Loucy (cell line): ENCODE measurements around the gene LRRN4CL.
A peak's percentile ranks its signal among the peaks of the same experiment; 100 is the strongest.

ENCODE experiments used
- H2AFZ ChIP-seq: fragments of 200-600 bp; sonication (generic); 2 replicates; pipeline ENCODE4 v1.6.0; 2016; ENCODE audit warnings: antibody characterized with exemption, mild to moderate bottlenecking, low read length, moderate library complexity
- H3F3A ChIP-seq: fragments of 200-600 bp; 2 replicates; pipeline ENCODE4 v1.6.0; 2016; ENCODE audit warnings: antibody characterized with exemption, low read depth, mild to moderate bottlenecking
- H3K27me3 ChIP-seq: fragments of 200-600 bp; sonication (generic); 2 replicates; pipeline ENCODE4 v1.6.1; 2014; ENCODE audit warnings: low read length, mild to moderate bottlenecking; ENCODE audit not compliant: insufficient read depth, poor library complexity, severe bottlenecking
- H3K36me3 ChIP-seq: fragments of 200-600 bp; sonication (generic); 2 replicates; pipeline ENCODE4 v1.6.1; 2016; ENCODE audit warnings: low read length; ENCODE audit not compliant: insufficient read depth
- H3K4me1 ChIP-seq: fragments of 200-600 bp; sonication (generic); 2 replicates; pipeline ENCODE4 v1.5.1; 2014; ENCODE audit warnings: low read length, mild to moderate bottlenecking; ENCODE audit not compliant: insufficient read depth, poor library complexity, severe bottlenecking
- H3K4me2 ChIP-seq: fragments of 200-600 bp; sonication (generic); 2 replicates; pipeline ENCODE4 v1.6.0; 2014; ENCODE audit warnings: antibody characterized with exemption, low read length, low read depth, mild to moderate bottlenecking; ENCODE audit not compliant: poor library complexity, severe bottlenecking
- H3K4me3 ChIP-seq: fragments of 200-600 bp; sonication (generic); 2 replicates; pipeline ENCODE4 v1.5.1; 2014; ENCODE audit warnings: low read length, mild to moderate bottlenecking, mixed read lengths; ENCODE audit not compliant: poor library complexity, severe bottlenecking
- H3K79me2 ChIP-seq: fragments of 200-600 bp; sonication (generic); 2 replicates; pipeline ENCODE4 v1.6.1; 2014; ENCODE audit warnings: low read length; ENCODE audit not compliant: insufficient read depth
- H3K9ac ChIP-seq: fragments of 200-600 bp; sonication (generic); 2 replicates; pipeline ENCODE4 v1.6.0; 2014; ENCODE audit warnings: mild to moderate bottlenecking, low read depth, low read length, moderate library complexity; ENCODE audit not compliant: poor library complexity, severe bottlenecking
- H3K9me2 ChIP-seq: fragments of 200-600 bp; sonication (generic); replicated peaks from 2 replicates; pipeline ENCODE4 v1.6.1; 2016; ENCODE audit warnings: low read depth, low read length, mixed read lengths
- H3K9me3 ChIP-seq: fragments of 200-600 bp; sonication (generic); 2 replicates; pipeline ENCODE4 v1.6.1; 2014; ENCODE audit warnings: mild to moderate bottlenecking, antibody characterized with exemption, low read length, low read depth; ENCODE audit not compliant: insufficient read depth
- H4K20me1 ChIP-seq: fragments of 200-600 bp; sonication (generic); 2 replicates; pipeline ENCODE4 v1.6.0; 2014; ENCODE audit warnings: antibody characterized with exemption, low read length, mild to moderate bottlenecking; ENCODE audit not compliant: insufficient read depth, poor library complexity, severe bottlenecking
- EZH2phosphoT487 ChIP-seq: fragments of 200-600 bp; IDR thresholded peaks from 2 replicates; pipeline ENCODE4 v1.6.1; 2018; ENCODE audit warnings: antibody characterized with exemption, mild to moderate bottlenecking, moderate library complexity, borderline replicate concordance
- TF ChIP-seq, protein P1 (sequence below): fragments of 200-600 bp; sonication (generic); conservative IDR thresholded peaks from 2 replicates; pipeline ENCODE4 v1.5.1; 2014; ENCODE audit warnings: mild to moderate bottlenecking, antibody characterized with exemption, low read length

The LRRN4CL gene

DNA sequence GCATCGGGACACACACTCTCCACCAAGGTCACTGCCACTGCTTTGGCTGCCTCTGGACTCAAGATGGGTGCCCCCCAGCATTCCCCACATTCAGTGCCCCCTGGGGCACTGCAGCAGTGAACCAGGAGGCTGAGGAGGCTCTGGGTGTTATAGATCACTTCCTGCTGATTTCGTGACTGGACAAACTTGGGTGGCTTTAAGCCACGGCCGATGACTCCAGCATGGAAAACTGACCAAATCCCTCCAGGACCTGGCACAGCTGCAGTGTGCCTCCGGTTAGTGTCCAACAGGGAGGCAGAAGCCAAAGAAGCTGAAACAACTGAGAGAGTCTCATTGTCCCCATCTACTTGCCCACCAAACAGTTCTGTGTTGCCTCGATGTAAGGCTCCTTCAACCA lies 41.7 kb downstream of the LRRN4CL start:
- Histone ChIP-seq H3K9ac (no peak overlapping the region), H3K4me3 (no peak overlapping the region), H3K9me3 (no peaks in the 10 kb centered on the region), H3K27me3 (no peaks in the 10 kb centered on the region), H2AFZ (no peak overlapping the region), H3K9me2 (no peaks in the 10 kb centered on the region), H3K79me2 (peaks cover 58% of the 10 kb centered on the region), H3K36me3 (peaks cover 4% of the 10 kb centered on the region; the same call in 1 of the 2 replicates), H3K4me1 (peaks cover 22% of the 10 kb centered on the region), H4K20me1 (peaks cover 23% of the 10 kb centered on the region), H3K4me2 (no peak overlapping the region), H3F3A (no peaks in the 10 kb centered on the region)
- no peak for TF ChIP-seq EZH2phosphoT487
- TF ChIP-seq, protein P1, sequence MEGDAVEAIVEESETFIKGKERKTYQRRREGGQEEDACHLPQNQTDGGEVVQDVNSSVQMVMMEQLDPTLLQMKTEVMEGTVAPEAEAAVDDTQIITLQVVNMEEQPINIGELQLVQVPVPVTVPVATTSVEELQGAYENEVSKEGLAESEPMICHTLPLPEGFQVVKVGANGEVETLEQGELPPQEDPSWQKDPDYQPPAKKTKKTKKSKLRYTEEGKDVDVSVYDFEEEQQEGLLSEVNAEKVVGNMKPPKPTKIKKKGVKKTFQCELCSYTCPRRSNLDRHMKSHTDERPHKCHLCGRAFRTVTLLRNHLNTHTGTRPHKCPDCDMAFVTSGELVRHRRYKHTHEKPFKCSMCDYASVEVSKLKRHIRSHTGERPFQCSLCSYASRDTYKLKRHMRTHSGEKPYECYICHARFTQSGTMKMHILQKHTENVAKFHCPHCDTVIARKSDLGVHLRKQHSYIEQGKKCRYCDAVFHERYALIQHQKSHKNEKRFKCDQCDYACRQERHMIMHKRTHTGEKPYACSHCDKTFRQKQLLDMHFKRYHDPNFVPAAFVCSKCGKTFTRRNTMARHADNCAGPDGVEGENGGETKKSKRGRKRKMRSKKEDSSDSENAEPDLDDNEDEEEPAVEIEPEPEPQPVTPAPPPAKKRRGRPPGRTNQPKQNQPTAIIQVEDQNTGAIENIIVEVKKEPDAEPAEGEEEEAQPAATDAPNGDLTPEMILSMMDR = no peak

DNA sequence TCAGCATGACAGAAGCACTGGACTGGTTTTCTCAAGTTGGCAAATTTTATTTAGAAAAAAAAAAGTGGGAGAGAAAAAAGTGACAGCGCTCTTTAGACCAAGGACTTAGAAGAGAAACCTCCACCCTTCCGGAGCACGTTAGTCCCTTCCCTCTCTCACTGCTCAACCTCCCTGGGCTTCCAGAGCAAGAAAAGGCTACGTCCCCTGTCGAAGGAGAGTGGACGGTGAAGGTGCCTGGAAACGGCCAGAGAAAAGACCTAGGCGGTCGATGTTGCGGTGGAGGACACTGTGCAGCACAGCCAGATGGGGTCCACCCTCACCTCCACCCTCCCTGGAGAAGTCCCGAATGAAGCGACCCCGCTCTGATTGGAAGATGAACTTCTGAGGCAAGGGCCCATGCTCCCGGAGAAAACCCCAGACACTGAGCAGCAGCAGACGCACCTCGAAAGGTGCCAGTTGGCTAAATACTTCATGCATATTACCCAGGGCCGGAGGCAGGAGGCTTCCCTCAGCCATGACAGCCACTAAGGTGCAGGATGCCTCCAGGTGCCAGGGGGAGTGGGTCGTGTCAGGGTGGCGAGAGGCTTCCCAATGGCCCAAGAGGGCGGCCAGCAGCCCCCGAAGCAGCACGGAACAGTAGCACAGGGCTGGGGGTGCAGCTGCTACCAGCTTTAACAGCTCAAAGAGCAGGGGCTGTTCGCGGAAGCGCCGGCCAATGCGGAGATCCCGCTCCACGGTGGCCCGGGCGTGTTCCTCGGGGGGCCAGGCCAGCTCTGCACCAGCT lies 42.3 kb downstream of the LRRN4CL start:
- no peak for TF ChIP-seq EZH2phosphoT487
- TF ChIP-seq, protein P1 = no peak
- peak overlapping the region; percentile 94 for H3K9ac ChIP-seq
- peaks cover 16% of the 10 kb centered on the region for H3K4me1 ChIP-seq
- H3K4me3 ChIP-seq = peak overlapping the region; percentile 86
- no peaks in the 10 kb centered on the region for H3K27me3 ChIP-seq
- no peaks in the 10 kb centered on the region for H3F3A ChIP-seq
- H3K4me2 ChIP-seq = peak overlapping the region; percentile 64
- H3K9me3 ChIP-seq = no peaks in the 10 kb centered on the region
- H3K79me2 ChIP-seq = peaks cover 58% of the 10 kb centered on the region
- peaks cover 4% of the 10 kb centered on the region; the same call in 1 of the 2 replicates for H3K36me3 ChIP-seq
- H4K20me1 ChIP-seq = peaks cover 23% of the 10 kb centered on the region
- H3K9me2 ChIP-seq = no peaks in the 10 kb centered on the region
- no peak overlapping the region for H2AFZ ChIP-seq

DNA sequence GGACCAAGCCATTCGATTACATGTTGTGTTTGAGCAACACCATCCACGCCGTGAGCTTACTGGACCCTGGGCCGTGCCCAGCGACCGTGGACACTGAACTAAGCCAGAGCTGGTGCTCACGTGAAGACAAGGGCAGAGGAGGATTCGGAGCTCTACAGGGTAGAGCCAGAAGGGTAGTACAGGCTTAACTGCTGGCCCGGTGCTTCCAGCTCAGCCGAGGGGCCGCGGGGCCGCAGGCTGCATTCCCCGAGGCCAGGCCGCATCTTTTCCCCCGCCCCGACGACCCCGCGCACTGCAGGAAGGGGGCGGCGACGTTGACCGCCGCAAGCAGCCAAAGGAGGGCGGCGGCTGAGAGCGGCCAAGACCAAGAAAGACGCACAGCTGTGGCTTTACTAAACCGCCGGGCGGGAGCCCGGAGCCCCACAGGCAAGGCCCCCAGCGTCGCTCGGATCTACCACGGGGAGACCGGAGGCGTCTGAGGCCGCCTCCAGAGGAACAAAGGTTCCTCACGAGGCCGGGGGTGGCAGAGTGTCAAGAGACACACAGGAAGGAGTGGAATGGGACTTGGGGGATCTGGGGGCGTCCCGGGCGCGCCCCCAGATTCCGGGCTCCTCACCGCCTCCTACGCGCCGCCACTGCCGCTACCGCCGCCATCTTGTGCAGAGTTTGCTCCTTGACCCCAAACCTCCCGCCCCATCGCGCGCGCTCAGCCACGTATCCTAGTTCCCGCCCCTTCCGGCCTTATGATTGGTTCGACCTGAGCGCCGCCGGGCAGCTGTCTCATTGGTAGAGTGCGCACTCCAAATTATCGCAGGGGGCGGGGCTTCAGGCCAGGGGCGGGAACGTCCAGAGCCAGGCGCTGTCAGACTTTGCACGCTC lies 43.1 kb downstream of the LRRN4CL start, which contains the start of gene GANAB:
TSS of gene GANAB (minus strand) at position 668 of the 879 bp plus-strand sequence. CDS start at position 654, 14 bp downstream.
- Histone ChIP-seq H4K20me1 (peaks cover 23% of the 10 kb centered on the region), H3K4me3 (peak within 1 kb of the TSS; percentile 86), H3K36me3 (peaks cover 4% of the 10 kb centered on the region; the same call in 1 of the 2 replicates), H3K4me1 (peaks cover 14% of the 10 kb centered on the region), H3K9ac (peak within 1 kb of the TSS; percentile 94), H3K9me2 (no peaks in the 10 kb centered on the region), H3K27me3 (no peaks in the 10 kb centered on the region), H3F3A (no peaks in the 10 kb centered on the region), H3K79me2 (peaks cover 57% of the 10 kb centered on the region), H3K4me2 (peak within 1 kb of the TSS; percentile 64), H2AFZ (peak within 1 kb of the TSS; percentile 51), H3K9me3 (no peaks in the 10 kb centered on the region)
- TF ChIP-seq EZH2phosphoT487 = no peak
- TF ChIP-seq, protein P1 = no peak
